ENCODE measurements around the gene RAB40C. TPM values are rescaled to one million over a fixed set of nuclear protein-coding genes. Genes with fewer than 3 reads are reported as not detected.
A peak's percentile ranks its signal among the peaks of the same experiment; 100 is the strongest.

The RAB40C gene
- total RNA-seq, 1 donor from 2014 or later, result 22.5 TPM

DNA sequence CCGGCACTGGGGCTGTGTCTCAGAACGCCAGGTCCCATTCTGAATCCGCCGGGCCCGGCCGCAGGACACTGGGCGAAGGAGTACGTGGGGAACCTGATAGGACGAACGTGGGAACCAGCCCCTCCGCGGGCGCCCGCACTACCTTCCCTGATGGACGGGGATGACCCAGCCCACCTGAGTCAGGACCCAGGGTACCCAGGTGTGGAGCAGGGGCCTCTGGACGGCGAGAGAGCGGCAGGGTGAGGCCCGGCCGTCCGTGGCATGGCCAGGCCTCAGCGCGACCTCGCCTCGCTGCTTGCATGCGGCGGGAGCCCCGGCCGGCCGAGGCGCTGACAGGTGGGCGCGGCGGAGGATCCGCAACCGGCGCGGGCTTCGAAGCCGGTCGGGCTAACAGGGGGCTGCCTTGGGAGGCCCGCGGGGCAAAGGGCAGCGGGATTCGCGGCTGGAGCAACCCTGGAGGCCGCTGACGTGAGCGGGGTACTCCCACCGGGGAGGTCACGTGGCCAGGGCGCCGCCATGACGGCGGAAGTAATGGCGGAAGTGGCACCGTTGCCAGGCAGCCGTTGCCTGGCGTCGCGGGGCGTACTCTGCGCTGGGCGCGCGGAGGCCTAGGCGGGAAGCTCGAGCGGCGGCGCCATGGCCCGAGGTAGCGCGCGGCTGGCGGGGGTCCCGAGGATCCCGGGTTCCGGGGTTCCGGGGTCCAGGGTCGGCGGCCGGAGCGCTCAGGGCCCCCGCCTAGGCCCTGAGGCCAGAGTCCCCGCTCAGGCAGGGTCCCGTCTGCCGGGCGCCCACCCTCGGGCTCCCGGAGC, 59.1 kb downstream of the RAB40C start, which contains the start of gene WDR90:
Gene WDR90, plus strand, starts transcription at position 585 of the 809 bp plus-strand sequence. Its CDS starts 52 bp downstream, at position 637.
- ATAC-seq (peak; percentile 95), DNase-seq (ENCODE audit: low spot score) (peak; percentile 97)
- intact Hi-C loops (cut with DNase I), result no loop called here

- no peak for DNase-seq (ENCODE audit: low spot score)
- intact Hi-C loops (cut with DNase I), result loop anchor here (10.0 kb wide), 1 partner anchor 65 kb away; no protein-coding TSS in a partner anchor
- ATAC-seq, result no peak
Measured at GRCh38 chr16:649631-650030, 59.8 kb downstream of the RAB40C start.

DNA sequence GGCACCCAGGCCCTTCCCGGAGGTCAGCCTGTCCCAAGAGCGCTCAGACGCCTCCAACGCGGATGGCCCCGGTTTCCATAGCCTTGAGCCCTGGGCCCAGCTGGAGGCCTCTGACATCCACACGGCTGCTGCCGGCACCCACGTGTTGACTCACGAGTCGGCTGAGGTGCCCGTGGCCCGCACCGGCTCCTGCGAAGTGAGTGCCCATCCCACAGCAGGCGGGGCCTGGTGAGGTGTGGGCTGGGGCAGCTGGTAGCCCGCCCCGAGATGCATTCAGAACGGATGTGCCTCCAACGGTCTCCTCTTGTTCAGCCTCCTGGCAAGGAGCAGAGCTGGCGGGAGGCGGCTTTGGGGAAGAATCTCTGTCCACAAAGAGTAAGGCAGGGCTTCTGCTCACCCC, 62.0 kb downstream of the RAB40C start:
- DNase-seq (ENCODE audit: low spot score) (no peak), ATAC-seq (no peak)
- intact Hi-C loops (cut with DNase I), result loop anchor here (10.0 kb wide), 1 partner anchor 67 kb away; no protein-coding TSS in a partner anchor

DNA sequence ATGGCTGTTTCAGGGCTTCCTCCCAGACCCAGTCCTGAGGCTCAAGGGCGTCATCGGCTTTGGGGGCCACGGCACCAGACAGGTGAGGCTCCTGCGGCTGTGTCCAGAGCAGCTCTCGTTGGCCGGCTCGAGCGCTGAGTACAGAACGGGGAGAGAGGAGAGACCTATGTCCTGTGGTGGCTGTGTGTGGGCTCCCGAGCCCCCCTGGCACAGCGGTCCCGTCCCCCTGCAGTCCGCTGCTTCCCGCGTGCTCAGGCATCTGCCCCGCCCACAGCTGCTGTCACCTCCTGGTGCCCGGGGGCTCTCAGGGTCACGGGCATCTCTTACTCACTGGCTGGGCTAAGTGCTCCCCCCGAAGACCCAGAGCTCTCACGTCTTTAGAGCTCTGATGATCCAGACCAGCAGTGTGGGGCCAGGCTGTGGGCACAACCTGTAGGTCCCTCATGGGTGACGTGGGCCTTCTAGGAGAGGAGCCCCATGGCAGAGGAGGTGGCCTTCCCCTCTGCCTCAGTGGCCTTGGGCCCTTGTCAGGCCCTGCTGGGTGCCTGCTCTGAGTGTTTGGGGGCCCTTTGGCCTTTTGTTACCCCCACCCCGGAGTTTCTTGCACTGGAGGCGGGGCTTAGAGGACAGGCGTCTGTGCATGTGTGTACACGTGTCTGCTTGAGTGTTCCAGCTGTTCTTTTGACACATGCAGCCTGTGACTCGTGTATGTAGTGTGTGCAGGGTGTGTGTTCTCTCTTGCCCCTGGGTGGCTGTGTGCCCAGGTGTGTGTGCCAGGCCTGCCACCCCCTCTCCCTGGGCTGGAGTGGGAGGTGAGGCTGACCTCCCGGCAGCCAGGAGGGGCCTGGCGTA, 62.8 kb downstream of the RAB40C start:
- intact Hi-C loops (cut with DNase I), result loop anchor here (10.0 kb wide), 1 partner anchor 68 kb away; no protein-coding TSS in a partner anchor
- ATAC-seq (no peak), DNase-seq (ENCODE audit: low spot score) (no peak)

- DNase-seq (ENCODE audit: low spot score) (no peak), ATAC-seq (no peak)
- intact Hi-C loops (cut with DNase I), result loop anchor here (10.0 kb wide), 1 partner anchor 69 kb away; no protein-coding TSS in a partner anchor
Measured at GRCh38 chr16:654034-654433, 64.2 kb downstream of the RAB40C start.

DNA sequence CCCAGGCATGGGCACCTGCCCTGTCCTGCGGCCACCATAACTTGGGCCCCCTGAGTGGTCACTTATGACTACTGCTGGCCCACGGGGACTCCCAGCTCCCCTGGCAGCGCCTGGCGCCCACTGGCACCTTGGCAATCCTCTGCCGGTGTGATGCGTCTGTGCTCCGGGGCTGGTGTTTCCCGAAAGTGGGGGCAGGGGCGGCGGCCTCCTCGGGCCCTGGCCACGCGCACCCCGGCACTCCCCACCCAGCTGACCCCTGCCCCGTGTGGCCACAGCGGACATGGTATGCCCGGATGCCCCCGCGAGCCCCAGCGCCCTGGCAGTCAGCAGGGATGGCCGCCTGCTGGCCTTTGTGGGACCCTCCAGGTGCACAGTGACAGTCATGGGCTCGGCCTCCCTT, 67.6 kb downstream of the RAB40C start:
- intact Hi-C loops (cut with DNase I), result loop anchor here (10.0 kb wide), 1 partner anchor 73 kb away; no protein-coding TSS in a partner anchor
- no peak for ATAC-seq

DNA sequence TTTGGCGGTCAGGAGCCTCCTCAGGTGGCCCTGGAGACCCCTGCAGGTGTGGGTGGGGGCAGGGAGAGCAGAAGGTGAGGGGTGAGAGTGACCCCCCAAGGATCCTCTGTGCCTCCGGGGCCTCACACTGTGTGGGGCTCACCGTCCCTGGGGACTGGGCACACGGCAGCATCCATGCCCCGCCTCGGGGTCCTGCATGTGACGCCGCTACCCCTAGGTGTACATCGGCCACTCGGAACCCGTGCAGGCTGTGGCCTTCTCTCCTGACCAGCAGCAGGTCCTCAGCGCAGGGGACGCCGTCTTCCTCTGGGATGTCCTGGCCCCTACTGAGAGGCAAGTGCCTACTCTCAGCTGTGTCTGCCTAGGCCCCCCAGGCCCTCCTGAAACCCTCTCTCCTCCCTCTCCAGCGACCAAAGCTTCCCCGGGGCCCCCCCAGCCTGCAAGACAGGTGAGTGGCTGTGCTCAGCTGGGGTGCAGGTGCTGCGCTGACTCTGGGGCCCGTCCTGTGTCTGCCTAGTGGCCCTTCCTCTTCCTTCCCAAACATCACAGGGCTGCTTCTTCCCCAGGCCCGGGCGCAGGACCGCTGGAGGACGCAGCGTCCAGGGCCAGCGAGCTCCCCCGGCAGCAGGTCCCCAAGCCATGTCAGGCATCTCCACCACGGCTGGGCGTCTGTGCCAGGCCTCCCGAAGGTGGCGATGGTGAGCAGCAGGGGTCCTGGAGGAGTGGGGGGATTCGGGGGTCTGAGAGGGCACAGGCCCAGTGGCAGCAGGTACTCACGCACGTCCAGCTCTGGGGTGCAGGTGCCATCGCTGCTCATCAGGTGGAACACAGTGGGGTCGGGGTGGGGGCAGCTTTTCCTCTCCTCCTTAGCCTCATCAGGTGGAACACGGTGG, 69.1 kb downstream of the RAB40C start:
- no peak for DNase-seq (ENCODE audit: low spot score)
- intact Hi-C loops (cut with DNase I), result loop anchor here (10.0 kb wide), 1 partner anchor 74 kb away; no protein-coding TSS in a partner anchor
- no peak for ATAC-seq

More for the DNA sequence above, 67.6 kb downstream of the RAB40C start:
- no peak for DNase-seq (ENCODE audit: low spot score)

DNA sequence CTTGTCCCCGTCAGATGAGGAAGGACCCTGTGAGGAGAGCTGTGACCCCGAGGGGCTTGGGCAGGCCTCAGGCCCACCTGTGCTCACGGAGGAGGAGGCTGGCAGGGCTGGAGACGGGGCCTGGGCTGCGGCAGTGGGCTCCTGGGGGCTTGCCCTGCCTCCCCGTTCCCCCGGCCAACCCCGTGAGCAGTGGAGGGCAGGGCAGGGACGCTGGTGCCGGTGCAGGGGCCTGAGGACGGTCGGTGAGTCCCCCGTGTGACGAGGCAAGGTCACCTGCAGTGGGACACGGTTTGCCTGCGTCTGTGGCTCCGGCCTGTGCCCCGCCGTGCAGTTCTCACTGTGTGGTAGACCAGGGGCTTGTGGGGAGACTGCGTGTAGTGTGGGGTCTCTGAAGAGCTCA, 69.8 kb downstream of the RAB40C start:
- DNase-seq (ENCODE audit: low spot score) (no peak), ATAC-seq (no peak)
- intact Hi-C loops (cut with DNase I), result loop anchor here (10.0 kb wide), 1 partner anchor 75 kb away; no protein-coding TSS in a partner anchor

- intact Hi-C loops (cut with DNase I), result no loop called here
- DNase-seq (ENCODE audit: low spot score) (no peak), ATAC-seq (no peak)
Measured at GRCh38 chr16:660132-660458, 70.2 kb downstream of the RAB40C start.

GRCh38 chr16:660459-661183, 70.8 kb downstream of the RAB40C start:
- peak; percentile 94 for DNase-seq (ENCODE audit: low spot score)
- intact Hi-C loops (cut with DNase I), result no loop called here
- peak; percentile 92 for ATAC-seq

DNA sequence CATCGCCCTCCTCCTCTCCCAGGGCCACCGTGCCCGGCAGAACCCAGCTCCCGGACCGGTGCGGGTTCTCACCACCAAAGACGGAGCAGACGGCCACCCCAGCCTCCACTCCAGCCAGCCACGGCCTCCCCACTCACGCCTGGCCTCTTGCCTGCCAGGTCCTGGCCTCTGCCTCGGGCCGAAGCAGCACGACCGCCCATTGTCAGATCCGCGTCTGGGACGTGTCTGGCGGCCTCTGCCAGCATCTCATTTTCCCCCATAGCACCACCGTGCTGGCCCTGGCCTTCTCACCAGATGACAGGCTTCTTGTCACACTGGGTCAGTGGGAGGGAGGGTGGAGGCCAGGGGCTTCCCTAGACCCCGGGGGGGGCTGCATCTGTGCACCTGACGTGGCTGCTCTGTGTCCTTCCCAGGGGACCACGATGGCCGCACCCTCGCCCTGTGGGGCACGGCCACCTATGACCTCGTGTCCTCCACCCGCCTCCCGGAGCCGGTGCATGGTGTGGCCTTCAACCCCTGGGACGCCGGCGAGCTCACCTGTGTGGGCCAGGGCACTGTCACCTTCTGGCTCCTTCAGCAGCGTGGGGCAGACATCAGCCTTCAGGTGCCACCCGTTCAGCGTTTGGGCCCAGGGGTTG, 71.4 kb downstream of the RAB40C start:
- DNase-seq (ENCODE audit: low spot score) (no peak), ATAC-seq (peak; percentile 20)
- intact Hi-C loops (cut with DNase I), result no loop called here

DNA sequence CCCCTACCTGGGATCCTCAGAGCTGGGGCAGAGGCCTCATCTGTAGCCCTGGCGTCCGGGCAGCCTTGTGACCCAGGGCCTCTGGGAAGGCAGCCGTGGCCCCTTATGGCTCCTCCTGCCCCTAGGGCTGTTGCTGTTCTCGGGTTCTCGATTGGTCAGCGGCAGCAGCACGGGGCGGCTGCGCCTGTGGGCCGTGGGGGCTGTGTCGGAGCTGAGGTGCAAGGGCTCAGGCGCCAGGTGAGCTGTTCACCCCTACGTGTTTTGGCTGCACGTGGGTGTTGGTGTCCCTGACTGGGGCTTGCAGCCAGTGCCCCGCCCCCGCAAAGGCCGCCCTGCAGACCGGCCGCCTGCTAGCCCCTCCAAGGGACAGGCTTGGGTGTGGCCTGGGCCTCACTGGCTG, 72.2 kb downstream of the RAB40C start:
- DNase-seq (ENCODE audit: low spot score) (no peak), ATAC-seq (no peak)
- intact Hi-C loops (cut with DNase I), result no loop called here

GRCh38 chr16:662597-662996, 72.7 kb downstream of the RAB40C start:
- ATAC-seq, result no peak
- intact Hi-C loops (cut with DNase I), result no loop called here
- DNase-seq (ENCODE audit: low spot score), result no peak

- ATAC-seq (no peak), DNase-seq (ENCODE audit: low spot score) (no peak)
- intact Hi-C loops (cut with DNase I), result no loop called here
Measured at GRCh38 chr16:666572-666971, 76.7 kb downstream of the RAB40C start.

DNA sequence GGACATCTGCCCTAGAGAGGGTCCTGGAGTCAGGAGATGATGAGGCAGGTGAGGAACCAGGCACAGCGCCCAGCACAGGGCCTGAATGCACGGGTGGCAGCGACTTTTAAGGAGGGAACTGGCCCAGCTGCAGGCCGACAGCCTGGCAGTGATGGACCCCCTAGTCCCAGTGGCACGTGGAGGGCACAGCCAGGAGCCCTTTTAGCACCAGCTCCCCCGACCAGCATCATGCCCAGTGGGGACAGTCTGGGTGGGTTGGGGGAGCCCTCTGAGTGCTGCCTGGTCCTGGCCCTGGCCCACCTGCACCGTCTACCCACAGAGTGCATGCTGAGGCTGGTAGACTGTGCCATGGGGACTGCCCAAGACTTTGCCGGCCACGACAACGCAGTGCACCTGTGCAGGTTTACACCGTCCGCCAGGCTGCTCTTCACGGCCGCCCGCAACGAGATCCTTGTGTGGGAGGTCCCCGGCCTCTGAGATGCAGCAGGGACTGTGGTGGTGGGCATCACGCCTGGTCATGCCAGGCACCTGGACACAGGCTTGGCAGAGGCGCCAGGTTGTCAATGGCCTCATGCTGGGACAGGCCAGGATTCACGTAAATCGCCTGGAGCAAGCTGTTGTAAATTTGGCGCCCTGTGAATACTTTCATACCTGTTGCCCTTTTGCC, 77.4 kb downstream of the RAB40C start:
- intact Hi-C loops (cut with DNase I), result no loop called here
- DNase-seq (ENCODE audit: low spot score) (no peak), ATAC-seq (no peak)

- peak; percentile 91 for ATAC-seq
- peak; percentile 96 for DNase-seq (ENCODE audit: low spot score)
- intact Hi-C loops (cut with DNase I), result no loop called here
Measured at GRCh38 chr16:667780-668518, 78.1 kb downstream of the RAB40C start, which contains the start of gene RHOT2. RHOT2 (plus strand) TSS chr16:668132; CDS start chr16:668200, 68 bp downstream.

Data from sciatic nerve (tissue), 2 donors.